GM19238 (cell line): Measurements from ENCODE around the gene CAPN2.

Experiments
- DNase-seq: peaks from one replicate; pipeline ENCODE4 v3.0.0; 2011; ENCODE audit warnings: low spot score; ENCODE audit not compliant: insufficient read length

Gene CAPN2

GRCh38 chr1:223712194-223712849 lies at the start of gene CAPN2:
TSS of gene CAPN2 (plus strand) at chr1:223712539. CDS start at chr1:223712641, 102 bp downstream.
- peak; percentile 70 for DNase-seq

DNA sequence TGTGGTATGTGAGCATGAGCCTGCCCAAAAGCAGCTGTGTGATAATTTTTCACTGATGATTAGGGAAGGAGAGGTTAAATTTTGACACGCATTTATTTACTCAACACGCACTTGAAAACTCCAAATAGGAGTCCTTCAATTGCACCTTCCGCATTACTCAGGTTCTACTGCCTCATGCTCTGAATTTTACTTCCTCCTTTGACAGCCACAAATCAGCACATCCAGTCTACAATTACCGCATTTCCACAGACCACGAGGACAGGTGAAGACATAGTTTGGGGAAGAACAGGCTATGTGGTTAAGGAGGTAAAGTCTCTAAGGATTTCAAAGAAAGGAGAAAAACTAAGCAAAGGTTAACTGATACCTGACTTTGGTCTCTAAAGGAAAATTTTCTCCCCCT lies 49.4 kb upstream of the CAPN2 start:
- no peak for DNase-seq

DNA sequence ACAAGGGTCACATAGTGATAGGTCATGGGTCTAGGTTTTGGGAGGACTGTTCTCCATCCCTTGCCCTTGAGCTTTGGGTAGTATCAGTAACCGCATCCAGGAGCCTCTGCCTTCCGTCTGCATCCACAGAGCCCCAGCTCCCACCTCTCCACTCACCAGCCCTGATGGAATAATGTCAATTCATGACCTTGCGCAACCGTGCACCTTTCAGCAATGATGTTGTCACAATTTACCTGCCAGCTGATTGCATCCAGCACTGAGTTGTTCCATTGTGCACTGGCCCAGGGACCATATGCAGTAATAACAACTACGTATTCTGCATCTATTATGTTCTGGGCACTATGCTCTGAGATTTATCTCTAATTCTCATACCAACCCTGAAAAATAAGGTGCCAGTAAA lies 48.2 kb upstream of the CAPN2 start:
- no peak for DNase-seq

GRCh38 chr1:223665592-223666312 lies 46.6 kb upstream of the CAPN2 start, which contains the start of gene CAPN8:
TSS of gene CAPN8 (minus strand) at chr1:223665701. CDS start at chr1:223665646, 55 bp downstream.
- DNase-seq = no peak

GRCh38 chr1:223667484-223668182 lies 44.7 kb upstream of the CAPN2 start:
- DNase-seq = no peak

GRCh38 chr1:223669003-223669795 lies 43.1 kb upstream of the CAPN2 start:
- no peak for DNase-seq

- DNase-seq = no peak
Measured at GRCh38 chr1:223670458-223671159, 41.7 kb upstream of the CAPN2 start.

DNA sequence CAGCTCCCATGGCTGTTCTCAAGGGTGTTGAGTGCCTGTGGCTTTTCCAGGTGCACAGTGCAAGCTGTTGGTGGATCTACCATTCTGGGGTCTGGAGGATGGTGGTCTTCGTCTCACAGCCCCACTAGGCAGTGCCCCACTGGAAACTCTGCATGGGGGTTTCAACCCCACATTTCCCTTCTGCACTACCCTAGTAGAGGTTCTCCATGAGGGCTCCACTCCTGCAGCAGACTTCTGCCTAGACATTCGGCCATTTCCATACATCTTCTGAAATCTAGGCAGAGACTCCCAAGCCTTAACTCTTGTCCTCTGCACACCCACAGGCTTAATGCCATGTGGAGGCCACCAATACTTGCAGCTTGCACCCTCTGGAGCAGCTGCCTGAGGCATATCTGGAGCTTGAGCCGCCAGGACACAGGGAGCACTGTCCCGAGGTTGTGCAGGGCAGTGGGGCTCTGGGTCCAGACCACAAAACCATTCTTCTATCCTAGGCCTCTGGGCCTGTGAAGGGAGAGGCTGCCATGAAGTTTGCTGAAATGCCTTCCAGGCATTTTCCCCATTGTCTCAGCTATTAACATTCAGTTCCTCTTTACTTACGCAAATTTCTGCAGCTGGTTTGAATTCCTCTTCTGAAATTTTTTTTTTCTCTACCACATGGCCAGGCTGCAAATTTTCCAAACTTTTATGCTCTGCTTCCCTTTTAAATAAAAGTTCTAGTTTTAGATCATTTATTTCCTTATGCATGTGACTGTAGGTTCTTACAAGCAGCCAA lies 38.0 kb upstream of the CAPN2 start:
- no peak for DNase-seq

DNA sequence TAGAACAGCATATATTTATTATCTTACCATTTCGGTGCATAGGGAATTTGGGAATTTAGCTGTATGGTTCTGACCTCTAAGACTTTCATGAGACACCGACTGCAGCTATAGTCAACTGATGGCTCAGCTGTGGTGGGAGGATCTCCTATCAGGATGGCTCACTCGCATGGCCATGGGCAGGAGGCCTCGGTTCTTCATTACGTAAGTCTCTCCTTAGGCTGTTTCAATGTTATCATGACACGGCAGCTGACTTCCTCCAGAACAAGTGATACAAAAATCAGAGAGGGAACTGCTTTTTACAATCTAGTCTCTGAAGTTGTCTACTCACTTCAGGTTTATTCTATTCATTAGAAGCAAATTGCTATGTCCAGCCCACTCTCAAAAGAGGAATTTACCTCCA lies 33.5 kb upstream of the CAPN2 start:
- DNase-seq = no peak

GRCh38 chr1:223680188-223680587 lies 32.2 kb upstream of the CAPN2 start:
- DNase-seq = no peak

GRCh38 chr1:223682502-223682901 lies 29.8 kb upstream of the CAPN2 start:
- DNase-seq = no peak

DNA sequence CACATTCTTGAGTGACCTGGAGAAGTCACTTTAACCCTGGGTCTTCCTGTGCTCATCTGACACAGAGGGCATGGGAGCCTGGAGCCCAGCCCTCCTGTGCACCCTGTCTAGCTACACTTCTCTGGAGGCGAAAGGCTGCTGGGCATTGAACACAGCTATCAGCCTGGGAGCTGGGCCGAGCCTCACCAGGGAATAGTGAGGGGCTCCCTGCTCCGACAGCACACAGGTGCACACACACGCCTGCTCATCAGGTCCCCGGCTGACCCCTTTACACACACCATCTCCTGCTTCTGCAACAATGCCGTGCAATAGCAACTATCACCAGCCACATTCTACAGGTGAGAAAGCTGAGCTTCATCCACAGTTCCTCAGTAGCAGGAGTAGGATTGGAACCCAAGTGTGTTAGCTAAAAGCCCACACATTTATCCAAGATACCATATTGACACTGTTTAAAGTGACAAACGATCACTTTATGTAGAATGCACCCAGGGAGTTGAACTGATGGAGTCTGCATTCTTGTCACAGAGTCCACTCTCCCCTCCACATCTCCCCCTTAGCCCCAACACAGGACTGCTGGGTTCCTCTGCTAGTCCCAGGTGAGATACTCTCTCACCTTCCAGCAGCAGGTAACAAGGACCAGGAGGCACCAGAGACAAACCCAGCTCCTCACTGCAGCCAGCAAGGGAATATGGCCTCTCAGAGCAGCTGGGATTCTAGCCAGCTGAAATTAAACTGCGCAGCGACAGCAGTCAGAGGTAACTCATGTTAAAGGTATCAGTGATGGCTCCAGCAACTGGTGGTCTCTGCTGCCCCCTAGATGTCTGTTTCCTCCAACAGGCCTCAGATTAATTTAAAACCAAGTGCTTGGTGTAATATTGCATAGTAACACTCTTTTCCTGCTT lies 28.5 kb upstream of the CAPN2 start:
- no peak for DNase-seq

DNA sequence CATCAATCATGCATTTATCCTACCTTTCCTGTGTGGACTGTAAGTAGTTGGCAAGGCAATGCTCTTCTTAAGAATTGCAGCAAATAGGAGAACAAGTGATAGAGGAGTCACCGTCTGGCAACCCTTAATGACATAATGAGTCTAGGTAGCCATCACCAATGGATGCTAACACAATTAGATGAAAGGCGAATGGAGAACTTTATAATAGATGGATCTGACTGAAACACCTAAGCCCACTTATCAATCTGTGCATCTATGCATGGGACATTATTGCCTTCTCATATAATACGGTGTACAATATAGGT lies 27.9 kb upstream of the CAPN2 start:
- DNase-seq = no peak

- DNase-seq = no peak
Measured at GRCh38 chr1:223691121-223691520, 21.2 kb upstream of the CAPN2 start.

DNA sequence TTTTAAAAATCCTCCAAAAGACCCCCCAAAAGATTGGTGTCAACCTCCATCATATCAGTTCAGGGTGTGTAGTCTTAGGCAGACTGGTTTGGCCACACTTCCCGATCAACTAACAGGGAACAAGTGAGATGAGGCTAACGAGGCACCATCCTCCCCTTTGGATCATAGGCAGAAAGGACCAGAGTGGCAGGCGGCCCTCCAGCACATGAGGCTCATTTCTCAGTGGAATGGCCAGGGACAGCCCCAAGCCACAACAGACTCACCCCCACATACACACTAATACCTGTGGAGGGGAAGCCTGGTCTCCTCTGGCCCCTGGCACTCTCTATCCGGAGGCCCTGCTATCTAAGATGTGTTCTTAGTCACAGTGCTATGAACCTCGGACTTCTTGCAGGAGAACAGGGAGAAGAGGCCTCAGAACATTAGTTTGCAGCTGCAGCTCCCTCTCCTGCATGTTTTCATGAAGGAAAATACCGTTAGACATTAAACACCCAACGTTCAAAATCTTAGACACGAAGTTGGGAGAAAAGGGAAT lies 17.3 kb upstream of the CAPN2 start:
- no peak for DNase-seq

- DNase-seq = no peak
Measured at GRCh38 chr1:223695941-223696340, 16.4 kb upstream of the CAPN2 start.

DNA sequence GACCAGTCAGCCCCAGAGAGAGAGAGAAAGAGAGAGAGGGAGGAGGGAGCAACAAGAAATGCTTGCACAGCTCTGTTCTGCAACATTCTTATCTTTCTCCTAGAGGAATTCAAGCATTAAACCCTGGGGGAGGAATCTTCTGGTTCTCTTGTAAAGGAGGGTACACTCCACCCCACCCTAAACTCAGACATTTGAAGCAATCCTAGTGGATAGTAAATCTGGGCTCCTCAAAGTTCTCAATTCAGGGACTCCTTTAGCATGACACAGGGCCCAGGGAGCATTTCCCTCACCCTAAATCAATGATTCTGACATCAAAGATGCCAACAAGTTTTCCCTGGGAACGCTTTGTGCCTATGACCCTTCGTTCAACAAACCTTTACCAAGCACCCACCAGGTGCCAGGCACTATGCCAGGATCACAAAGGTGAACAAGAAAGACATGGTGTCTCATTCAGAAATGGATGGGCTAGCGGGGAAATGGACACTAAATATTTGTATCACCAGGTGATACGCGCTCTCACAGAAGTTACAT lies 11.9 kb upstream of the CAPN2 start:
- DNase-seq = no peak

- DNase-seq = no peak
Measured at GRCh38 chr1:223700942-223701637, 11.2 kb upstream of the CAPN2 start.
